Activated CD4-positive, alpha-beta T cell treated with anti-CD3 and anti-CD28 coated beads, Interleukin-2, amount 10 ng/mL, durations not matched to agents 24 days and 14 days (primary cell): ENCODE measurements around the gene SAMD10. TPM values are rescaled to one million over a fixed set of nuclear protein-coding genes. Genes with fewer than 3 reads are reported as not detected.

Experiments
- DNase-seq: peaks from one replicate; pipeline ENCODE4 v3.0.0; 2022
- H3K27ac Mint-ChIP-seq: one replicate; pipeline ENCODE4 v1.8.0; 2022; ENCODE audit warnings: mild to moderate bottlenecking, mixed read lengths
- H3K27me3 Mint-ChIP-seq: one replicate; pipeline ENCODE4 v1.8.0; 2022; ENCODE audit warnings: mixed read lengths
- H3K36me3 Mint-ChIP-seq: one replicate; pipeline ENCODE4 v1.8.0; 2022; ENCODE audit warnings: low read depth, mild to moderate bottlenecking, mixed read lengths
- H3K4me1 Mint-ChIP-seq: one replicate; pipeline ENCODE4 v1.8.0; 2021; ENCODE audit warnings: mixed read lengths
- H3K4me3 Mint-ChIP-seq: one replicate; pipeline ENCODE4 v1.8.0; 2022; ENCODE audit warnings: mild to moderate bottlenecking, moderate library complexity, mixed read lengths
- H3K9me3 Mint-ChIP-seq: one replicate; pipeline ENCODE4 v1.8.0; 2021; ENCODE audit warnings: mixed read lengths
- intact Hi-C: fragments of 100-400 bp; cut with micrococcal nuclease; formaldehyde crosslinking; loops from one replicate; pipeline ENCODE4 v1.15.1; 2023
- total RNA-seq: library from RNA; stranded (reverse); gene quantifications from 2 replicates; pipeline ENCODE4 v1.2.3, GENCODE V29; 2022

SAMD10 gene
- total RNA-seq, 1 donor from 2014 or later: 37.5 TPM

- H3K27ac Mint-ChIP-seq: peak overlapping the region; percentile 74
- peaks cover 38% of the 10 kb centered on the region for H3K4me1 Mint-ChIP-seq
- DNase-seq: peak; percentile 63
- H3K36me3 Mint-ChIP-seq: peaks cover 70% of the 10 kb centered on the region
- no peak overlapping the region for H3K4me3 Mint-ChIP-seq
- H3K27me3 Mint-ChIP-seq: no peaks in the 10 kb centered on the region
- intact Hi-C loops: no loop called here
- no peaks in the 10 kb centered on the region for H3K9me3 Mint-ChIP-seq
Measured at GRCh38 chr20:64010711-64011237, 31.3 kb upstream of the SAMD10 start.

- H3K27ac Mint-ChIP-seq: peak overlapping the region; percentile 52
- no peaks in the 10 kb centered on the region for H3K27me3 Mint-ChIP-seq
- H3K4me3 Mint-ChIP-seq: peak overlapping the region; percentile 10
- intact Hi-C loops: no loop called here
- no peaks in the 10 kb centered on the region for H3K9me3 Mint-ChIP-seq
- peaks cover 35% of the 10 kb centered on the region for H3K4me1 Mint-ChIP-seq
- peaks cover 72% of the 10 kb centered on the region for H3K36me3 Mint-ChIP-seq
- DNase-seq: peak; percentile 73
Measured at GRCh38 chr20:64009811-64010387, 30.5 kb upstream of the SAMD10 start.

- no peak overlapping the region for H3K27ac Mint-ChIP-seq
- peaks cover 77% of the 10 kb centered on the region for H3K36me3 Mint-ChIP-seq
Measured at GRCh38 chr20:64006902-64007301, 27.5 kb upstream of the SAMD10 start.

GRCh38 chr20:64006490-64006889, 27.0 kb upstream of the SAMD10 start:
- Mint-ChIP-seq H3K27me3 (no peaks in the 10 kb centered on the region), H3K36me3 (peaks cover 79% of the 10 kb centered on the region), H3K27ac (no peak overlapping the region), H3K4me3 (no peak overlapping the region), H3K9me3 (no peaks in the 10 kb centered on the region), H3K4me1 (peaks cover 22% of the 10 kb centered on the region)
- DNase-seq: no peak
- intact Hi-C loops: no loop called here

More at GRCh38 chr20:64006902-64007301, 27.5 kb upstream of the SAMD10 start:
- H3K4me1 Mint-ChIP-seq: peaks cover 21% of the 10 kb centered on the region
- no peaks in the 10 kb centered on the region for H3K27me3 Mint-ChIP-seq
- no peak for DNase-seq
- no peak overlapping the region for H3K4me3 Mint-ChIP-seq
- intact Hi-C loops: no loop called here
- no peaks in the 10 kb centered on the region for H3K9me3 Mint-ChIP-seq

DNA sequence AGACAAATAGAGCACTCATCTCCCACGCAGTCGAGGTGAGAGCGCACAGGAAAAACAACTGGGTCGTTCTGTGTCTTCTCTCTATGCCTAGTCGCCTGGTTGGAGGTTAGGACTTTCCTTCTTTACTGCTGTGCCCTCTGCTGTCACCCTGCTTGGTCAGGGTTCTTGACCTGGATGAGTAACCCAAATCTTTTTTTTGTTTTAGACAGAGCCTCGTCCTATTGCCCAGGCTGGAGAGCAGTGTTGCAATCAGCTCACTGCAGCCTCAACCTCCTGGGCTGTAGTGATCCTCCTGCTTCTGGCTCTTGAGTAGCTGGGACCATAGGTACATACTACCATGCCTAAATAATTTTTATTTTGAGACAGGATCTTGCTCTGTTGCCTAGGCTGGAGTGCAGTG, 26.0 kb upstream of the SAMD10 start:
- Mint-ChIP-seq H3K27ac (no peak overlapping the region), H3K4me3 (no peak overlapping the region), H3K9me3 (no peaks in the 10 kb centered on the region), H3K36me3 (peaks cover 76% of the 10 kb centered on the region), H3K27me3 (no peaks in the 10 kb centered on the region), H3K4me1 (peaks cover 18% of the 10 kb centered on the region)
- DNase-seq: no peak
- intact Hi-C loops: no loop called here

DNA sequence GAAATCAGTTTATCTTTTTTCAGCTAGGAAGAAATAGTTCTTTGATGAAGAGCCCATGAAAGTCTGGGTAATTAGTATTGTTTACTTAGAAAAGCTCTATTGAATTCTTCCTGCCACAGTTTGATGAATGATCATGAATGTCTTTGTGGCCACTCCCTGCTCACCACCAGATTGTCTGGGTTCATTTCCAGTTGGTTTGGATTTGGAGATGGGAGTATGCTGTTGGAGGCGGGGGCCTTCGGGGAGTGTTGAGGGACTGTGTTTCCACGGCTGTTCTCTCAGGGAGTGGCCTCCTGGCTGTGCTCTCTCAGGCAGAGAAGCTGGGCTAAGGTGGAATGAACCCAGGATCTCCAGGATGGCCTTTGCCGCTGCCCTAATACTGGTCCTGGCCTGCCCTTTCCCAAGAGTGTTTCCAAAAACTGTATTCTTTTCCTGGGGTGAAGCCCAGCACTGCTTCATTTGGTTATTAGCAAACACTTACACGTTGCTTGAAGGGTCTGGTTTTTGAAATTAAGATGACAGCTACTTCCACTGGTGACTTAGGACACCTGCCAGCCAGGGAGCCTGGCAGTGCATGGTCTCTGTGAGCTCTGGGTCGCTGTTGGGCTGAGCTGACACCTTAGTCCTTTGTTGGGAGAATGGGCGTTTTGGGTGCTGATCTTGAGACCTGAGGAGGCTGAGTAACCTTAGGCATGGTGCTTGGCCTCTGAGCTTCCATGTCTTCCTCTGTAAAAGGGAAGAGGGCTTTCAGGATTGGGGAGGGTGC, 24.7 kb upstream of the SAMD10 start:
- Mint-ChIP-seq H3K27ac (no peak overlapping the region), H3K27me3 (no peaks in the 10 kb centered on the region), H3K36me3 (peaks cover 71% of the 10 kb centered on the region), H3K9me3 (no peaks in the 10 kb centered on the region), H3K4me3 (no peak overlapping the region), H3K4me1 (peaks cover 8% of the 10 kb centered on the region)
- intact Hi-C loops: no loop called here
- no peak for DNase-seq

- Mint-ChIP-seq H3K9me3 (no peaks in the 10 kb centered on the region), H3K27ac (no peak overlapping the region), H3K4me3 (no peak overlapping the region), H3K36me3 (peaks cover 63% of the 10 kb centered on the region), H3K27me3 (no peaks in the 10 kb centered on the region), H3K4me1 (peaks cover 2% of the 10 kb centered on the region)
- intact Hi-C loops: no loop called here
- DNase-seq: no peak
Measured at GRCh38 chr20:64001607-64002011, 22.2 kb upstream of the SAMD10 start.

DNA sequence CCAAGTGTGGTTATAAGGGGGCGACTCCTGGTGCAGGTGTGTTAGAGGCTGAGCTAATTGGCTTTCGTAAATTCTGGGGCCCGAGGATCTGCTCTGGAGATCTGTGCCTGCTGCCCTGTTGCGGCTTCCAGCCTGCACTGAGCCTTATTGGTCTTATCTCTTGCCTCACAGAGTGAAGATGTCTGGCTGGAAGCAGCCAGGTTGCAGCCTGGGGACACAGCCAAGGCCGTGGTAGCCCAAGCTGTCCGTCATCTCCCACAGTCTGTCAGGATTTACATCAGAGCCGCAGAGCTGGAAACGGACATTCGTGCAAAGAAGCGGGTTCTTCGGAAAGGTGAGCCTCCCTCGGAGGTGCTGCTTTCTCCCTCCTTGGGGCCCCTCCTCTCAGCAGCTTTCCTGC, 21.5 kb upstream of the SAMD10 start:
- intact Hi-C loops: no loop called here
- no peak overlapping the region for H3K4me3 Mint-ChIP-seq
- peaks cover 62% of the 10 kb centered on the region for H3K36me3 Mint-ChIP-seq
- no peak for DNase-seq
- H3K4me1 Mint-ChIP-seq: peaks cover 2% of the 10 kb centered on the region
- no peak overlapping the region for H3K27ac Mint-ChIP-seq
- no peaks in the 10 kb centered on the region for H3K27me3 Mint-ChIP-seq
- H3K9me3 Mint-ChIP-seq: no peaks in the 10 kb centered on the region

- Mint-ChIP-seq H3K4me3 (peak overlapping the region; percentile 40), H3K27me3 (no peaks in the 10 kb centered on the region), H3K27ac (no peak overlapping the region), H3K9me3 (no peaks in the 10 kb centered on the region), H3K4me1 (peaks cover 43% of the 10 kb centered on the region), H3K36me3 (peaks cover 44% of the 10 kb centered on the region)
- no peak for DNase-seq
- intact Hi-C loops: loop anchor here (5.0 kb wide), 1 partner anchor 139 kb away; no protein-coding TSS in a partner anchor
Measured at GRCh38 chr20:63982937-63983336, 3.5 kb upstream of the SAMD10 start.

DNA sequence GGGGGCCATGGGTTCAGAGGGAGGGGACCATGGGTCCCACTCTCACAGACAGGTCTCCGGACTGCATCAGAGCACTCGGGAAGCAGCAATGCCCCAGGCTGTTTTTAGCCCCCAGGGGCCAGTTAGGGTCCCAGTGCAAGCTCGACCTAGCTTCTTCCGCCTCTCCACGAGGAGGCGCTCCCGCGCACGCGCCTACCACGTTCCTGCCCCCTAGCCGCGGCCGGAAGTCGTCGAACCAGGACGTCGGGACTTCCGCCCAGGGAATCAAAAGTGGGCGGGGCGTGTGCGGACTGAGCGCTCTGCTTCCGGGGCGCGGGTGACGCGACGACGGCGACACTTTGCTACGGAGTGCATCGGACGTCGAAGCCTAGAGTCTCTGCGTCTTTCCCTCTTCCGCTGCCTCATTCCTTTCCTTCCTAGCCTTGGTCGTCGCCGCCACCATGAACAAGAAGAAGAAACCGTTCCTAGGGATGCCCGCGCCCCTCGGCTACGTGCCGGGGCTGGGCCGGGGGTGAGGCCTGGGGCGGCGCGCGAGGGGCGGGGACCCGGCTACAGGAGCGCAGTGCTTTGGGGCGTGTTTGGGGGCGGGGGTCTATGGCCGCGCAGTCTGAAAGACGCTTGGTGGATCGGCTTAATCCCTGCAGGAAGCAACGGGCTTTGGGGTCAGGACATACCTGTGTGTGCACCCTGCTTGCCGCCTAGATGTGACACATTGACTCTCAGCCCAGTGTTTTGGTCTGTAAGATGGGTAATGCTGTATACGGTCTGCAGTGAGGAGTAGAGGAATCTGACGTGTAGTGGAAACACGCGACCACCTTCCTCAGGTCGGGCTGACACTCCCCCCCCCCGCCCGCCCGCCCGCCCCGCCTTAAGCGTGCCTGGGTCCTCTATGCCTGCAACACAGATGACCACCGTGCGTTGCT, 1.6 kb upstream of the SAMD10 start, which contains the start of gene PRPF6:
Gene PRPF6 (plus strand): TSS at position 327 of the 923 bp plus-strand sequence. CDS start 114 bp downstream, at position 441.
- DNase-seq: peak; percentile 99
- no peaks in the 10 kb centered on the region for H3K9me3 Mint-ChIP-seq
- no peaks in the 10 kb centered on the region for H3K27me3 Mint-ChIP-seq
- peaks cover 43% of the 10 kb centered on the region for H3K36me3 Mint-ChIP-seq
- peak within 1 kb of the TSS; percentile 100 for H3K27ac Mint-ChIP-seq
- peaks cover 58% of the 10 kb centered on the region for H3K4me1 Mint-ChIP-seq
- intact Hi-C loops: loop anchor here (1.0 to 5.0 kb wide), 7 partner anchors 25 to 354 kb away; partner anchors contain the start of genes DNAJC5, GMEB2, TCEA2 and TPD52L2
- peak within 1 kb of the TSS; percentile 99 for H3K4me3 Mint-ChIP-seq

DNA sequence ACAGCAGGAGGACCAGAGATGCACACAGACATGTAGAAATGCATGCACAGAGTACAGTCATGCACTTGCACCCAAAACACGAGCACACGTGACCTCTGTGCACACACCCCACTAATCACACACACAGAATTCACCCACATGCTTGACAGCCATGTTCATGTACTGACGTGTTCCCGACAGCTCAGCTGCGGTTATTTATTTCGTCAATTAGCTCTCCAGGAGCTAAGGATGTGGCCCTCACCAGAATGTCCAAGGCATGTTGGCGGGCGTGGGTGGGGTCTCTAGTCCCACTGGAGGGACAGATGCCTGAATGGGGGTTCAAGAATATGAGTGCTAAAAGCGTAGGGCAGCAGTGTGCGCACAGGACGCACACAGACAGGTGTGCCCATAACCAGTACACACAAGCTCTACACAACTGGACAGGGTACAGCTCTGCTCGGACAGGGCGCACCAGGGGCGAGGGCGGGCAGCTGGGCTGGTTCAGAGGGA, 919 bp upstream of the SAMD10 start:
- Mint-ChIP-seq H3K27me3 (no peaks in the 10 kb centered on the region), H3K4me3 (peak overlapping the region; percentile 99), H3K36me3 (peaks cover 40% of the 10 kb centered on the region), H3K9me3 (no peaks in the 10 kb centered on the region), H3K4me1 (peaks cover 60% of the 10 kb centered on the region), H3K27ac (peak overlapping the region; percentile 100)
- no peak for DNase-seq
- intact Hi-C loops: loop anchor here (1.0 to 5.0 kb wide), 6 partner anchors 58 to 354 kb away; partner anchors contain the start of genes DNAJC5, GMEB2, TCEA2 and TPD52L2

GRCh38 chr20:63979229-63979556, 249 bp downstream of the SAMD10 start:
- intact Hi-C loops: loop anchor here (5.0 to 10.0 kb wide), 2 partner anchors 244 to 442 kb away; partner anchors contain the start of genes LIME1, PTK6 and SLC2A4RG
- H3K4me1 Mint-ChIP-seq: peaks cover 57% of the 10 kb centered on the region
- DNase-seq: no peak
- peak overlapping the region; percentile 92 for H3K27ac Mint-ChIP-seq
- H3K9me3 Mint-ChIP-seq: no peaks in the 10 kb centered on the region
- H3K4me3 Mint-ChIP-seq: peak overlapping the region; percentile 87
- peaks cover 38% of the 10 kb centered on the region for H3K36me3 Mint-ChIP-seq
- no peaks in the 10 kb centered on the region for H3K27me3 Mint-ChIP-seq
